ENCODE measurements around the gene APBB3. TPM values are rescaled to one million over a fixed set of nuclear protein-coding genes. Genes with fewer than 3 reads are reported as not detected.

The APBB3 gene
- total RNA-seq, 1 donor from 2014 or later = 6.3 TPM

GRCh38 chr5:140563596-140563995, 802 bp downstream of the APBB3 start:
- TF ChIP-seq, protein P1, sequence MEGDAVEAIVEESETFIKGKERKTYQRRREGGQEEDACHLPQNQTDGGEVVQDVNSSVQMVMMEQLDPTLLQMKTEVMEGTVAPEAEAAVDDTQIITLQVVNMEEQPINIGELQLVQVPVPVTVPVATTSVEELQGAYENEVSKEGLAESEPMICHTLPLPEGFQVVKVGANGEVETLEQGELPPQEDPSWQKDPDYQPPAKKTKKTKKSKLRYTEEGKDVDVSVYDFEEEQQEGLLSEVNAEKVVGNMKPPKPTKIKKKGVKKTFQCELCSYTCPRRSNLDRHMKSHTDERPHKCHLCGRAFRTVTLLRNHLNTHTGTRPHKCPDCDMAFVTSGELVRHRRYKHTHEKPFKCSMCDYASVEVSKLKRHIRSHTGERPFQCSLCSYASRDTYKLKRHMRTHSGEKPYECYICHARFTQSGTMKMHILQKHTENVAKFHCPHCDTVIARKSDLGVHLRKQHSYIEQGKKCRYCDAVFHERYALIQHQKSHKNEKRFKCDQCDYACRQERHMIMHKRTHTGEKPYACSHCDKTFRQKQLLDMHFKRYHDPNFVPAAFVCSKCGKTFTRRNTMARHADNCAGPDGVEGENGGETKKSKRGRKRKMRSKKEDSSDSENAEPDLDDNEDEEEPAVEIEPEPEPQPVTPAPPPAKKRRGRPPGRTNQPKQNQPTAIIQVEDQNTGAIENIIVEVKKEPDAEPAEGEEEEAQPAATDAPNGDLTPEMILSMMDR (IDR thresholded peaks at IDR 0.05; ENCODE audit: insufficient read depth, low read length, severe bottlenecking) = no peak
- Histone ChIP-seq H3K4me3 (ENCODE audit: low read depth, low read length) (peak overlapping the region; percentile 69), H3K27me3 (ENCODE audit: control insufficient read depth, insufficient read depth, low read length) (no peaks in the 10 kb centered on the region), H3K36me3 (ENCODE audit: control insufficient read depth, insufficient read depth, low read length) (peaks cover 19% of the 10 kb centered on the region)
- FAIRE-seq (no peak), DNase-seq (ENCODE audit: low read depth) (no peak)

- no peak for DNase-seq (ENCODE audit: low read depth)
- FAIRE-seq = no peak
- TF ChIP-seq, protein P1 (IDR thresholded peaks at IDR 0.05; ENCODE audit: insufficient read depth, low read length, severe bottlenecking) = no peak
- Histone ChIP-seq H3K27me3 (ENCODE audit: control insufficient read depth, insufficient read depth, low read length) (no peaks in the 10 kb centered on the region), H3K4me3 (ENCODE audit: low read depth, low read length) (no peak overlapping the region), H3K36me3 (ENCODE audit: control insufficient read depth, insufficient read depth, low read length) (peaks cover 6% of the 10 kb centered on the region)
Observed at GRCh38 chr5:140561753-140562523, 2.5 kb downstream of the APBB3 start.

DNA sequence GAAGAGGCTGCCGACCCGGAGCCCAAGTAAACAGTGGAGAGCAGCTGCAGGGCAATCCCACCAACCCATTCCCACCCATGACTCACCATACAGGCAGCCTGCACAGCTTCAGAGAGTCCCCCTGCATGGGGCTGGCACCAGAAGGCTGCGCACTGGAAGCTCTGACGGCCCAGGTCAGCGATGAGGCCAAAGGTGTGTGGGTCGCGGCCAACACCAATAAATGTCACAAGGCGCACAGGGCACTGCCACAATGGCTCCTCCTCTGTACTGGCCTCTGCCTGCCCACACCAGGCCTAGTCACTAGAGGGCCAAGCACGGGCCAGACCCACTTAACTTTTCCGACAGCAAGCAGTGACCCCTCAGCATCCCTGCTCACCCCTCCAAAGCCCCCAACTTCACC, 4.2 kb downstream of the APBB3 start:
- no peak for FAIRE-seq
- no peaks in the 10 kb centered on the region for H3K27me3 ChIP-seq (ENCODE audit: control insufficient read depth, insufficient read depth, low read length)

DNA sequence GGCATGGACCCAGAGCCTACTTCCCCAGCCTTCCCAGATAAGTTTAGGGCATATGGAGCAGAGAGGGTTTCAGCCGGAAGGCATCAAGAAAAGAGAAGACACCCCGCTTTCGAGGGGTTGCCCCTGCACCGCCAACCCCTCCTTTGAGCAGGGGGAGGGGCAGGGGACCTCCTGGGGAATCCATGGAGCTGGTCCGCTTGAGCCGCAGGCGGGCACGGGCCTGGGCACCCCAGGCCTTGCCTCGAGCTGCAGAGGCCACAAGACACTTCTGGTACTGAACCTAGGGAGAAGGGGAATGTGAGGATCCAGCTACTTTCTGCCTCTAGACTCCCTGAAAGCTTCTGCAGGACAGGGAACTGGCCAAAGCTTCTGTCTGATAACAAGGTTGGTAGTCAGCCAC, 5.9 kb downstream of the APBB3 start:
- Histone ChIP-seq H3K4me3 (ENCODE audit: low read depth, low read length) (no peak overlapping the region), H3K36me3 (ENCODE audit: control insufficient read depth, insufficient read depth, low read length) (no peaks in the 10 kb centered on the region), H3K27me3 (ENCODE audit: control insufficient read depth, insufficient read depth, low read length) (no peaks in the 10 kb centered on the region)
- TF ChIP-seq, protein P1 (IDR thresholded peaks at IDR 0.05; ENCODE audit: insufficient read depth, low read length, severe bottlenecking) = no peak
- DNase-seq (ENCODE audit: low read depth) (no peak), FAIRE-seq (no peak)

More for the DNA sequence above, 4.2 kb downstream of the APBB3 start:
- DNase-seq (ENCODE audit: low read depth) = no peak
- TF ChIP-seq, protein P1 (IDR thresholded peaks at IDR 0.05; ENCODE audit: insufficient read depth, low read length, severe bottlenecking) = no peak
- no peaks in the 10 kb centered on the region for H3K36me3 ChIP-seq (ENCODE audit: control insufficient read depth, insufficient read depth, low read length)
- no peak overlapping the region for H3K4me3 ChIP-seq (ENCODE audit: low read depth, low read length)

- no peak for DNase-seq (ENCODE audit: low read depth)
- FAIRE-seq = no peak
- Histone ChIP-seq H3K4me3 (ENCODE audit: low read depth, low read length) (no peak overlapping the region), H3K36me3 (ENCODE audit: control insufficient read depth, insufficient read depth, low read length) (no peaks in the 10 kb centered on the region), H3K27me3 (ENCODE audit: control insufficient read depth, insufficient read depth, low read length) (no peaks in the 10 kb centered on the region)
- TF ChIP-seq, protein P1 (IDR thresholded peaks at IDR 0.05; ENCODE audit: insufficient read depth, low read length, severe bottlenecking) = no peak
Observed at GRCh38 chr5:140557965-140558364, 6.4 kb downstream of the APBB3 start.

Data from bronchial epithelial cell (primary cell).